OCI-LY7 (cell line): ENCODE results near the gene ZNF778.

Experiments
- EZH2phosphoT487 ChIP-seq: fragments of 200-600 bp; sonication (generic); IDR thresholded peaks from 2 replicates; pipeline ENCODE4 v1.6.1; 2018; ENCODE audit warnings: low read depth, borderline replicate concordance, mild to moderate bottlenecking, mixed run types, antibody characterized with exemption, low read length, moderate library complexity, mixed read lengths
- TF ChIP-seq, protein P1 (sequence below): fragments of 200-600 bp; sonication (generic); conservative IDR thresholded peaks from 2 replicates; pipeline ENCODE4 v1.5.1; 2014; ENCODE audit warnings: mild to moderate bottlenecking, antibody characterized with exemption, low read length, moderate library complexity, mixed read lengths

DNA sequence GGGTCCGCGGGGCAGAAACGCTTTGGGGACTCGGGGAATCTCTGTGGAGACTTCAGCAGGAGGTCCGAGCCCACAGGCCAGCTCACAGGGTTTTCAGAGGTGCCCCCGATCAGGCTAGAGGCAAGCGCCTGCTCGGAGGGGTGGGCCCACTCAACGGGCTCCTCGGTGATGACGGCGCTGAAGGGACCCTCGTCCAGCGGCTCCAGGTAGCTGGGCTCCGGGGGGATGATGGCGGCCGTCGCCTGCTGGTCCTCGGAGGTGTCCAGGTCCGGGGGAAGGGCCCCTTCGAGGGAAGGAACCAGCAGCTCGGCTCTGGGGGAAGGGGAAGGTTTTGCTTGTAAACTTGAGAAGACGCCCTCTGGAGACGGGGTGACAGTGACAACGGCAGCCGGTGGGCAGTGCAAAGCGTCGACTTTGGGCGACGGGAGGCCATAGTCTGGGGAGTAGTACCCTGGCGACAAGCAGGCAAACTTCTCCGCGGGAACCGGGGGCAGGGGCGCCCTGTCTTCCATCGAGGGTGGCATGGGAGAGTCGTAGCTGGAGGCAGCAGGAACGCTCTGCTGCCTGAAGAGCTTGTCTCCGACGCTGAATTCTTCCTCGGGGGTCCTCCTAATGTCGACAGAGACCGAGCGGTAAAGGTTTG is 63.2 kb downstream of the ZNF778 start:
- TF ChIP-seq, protein P1, sequence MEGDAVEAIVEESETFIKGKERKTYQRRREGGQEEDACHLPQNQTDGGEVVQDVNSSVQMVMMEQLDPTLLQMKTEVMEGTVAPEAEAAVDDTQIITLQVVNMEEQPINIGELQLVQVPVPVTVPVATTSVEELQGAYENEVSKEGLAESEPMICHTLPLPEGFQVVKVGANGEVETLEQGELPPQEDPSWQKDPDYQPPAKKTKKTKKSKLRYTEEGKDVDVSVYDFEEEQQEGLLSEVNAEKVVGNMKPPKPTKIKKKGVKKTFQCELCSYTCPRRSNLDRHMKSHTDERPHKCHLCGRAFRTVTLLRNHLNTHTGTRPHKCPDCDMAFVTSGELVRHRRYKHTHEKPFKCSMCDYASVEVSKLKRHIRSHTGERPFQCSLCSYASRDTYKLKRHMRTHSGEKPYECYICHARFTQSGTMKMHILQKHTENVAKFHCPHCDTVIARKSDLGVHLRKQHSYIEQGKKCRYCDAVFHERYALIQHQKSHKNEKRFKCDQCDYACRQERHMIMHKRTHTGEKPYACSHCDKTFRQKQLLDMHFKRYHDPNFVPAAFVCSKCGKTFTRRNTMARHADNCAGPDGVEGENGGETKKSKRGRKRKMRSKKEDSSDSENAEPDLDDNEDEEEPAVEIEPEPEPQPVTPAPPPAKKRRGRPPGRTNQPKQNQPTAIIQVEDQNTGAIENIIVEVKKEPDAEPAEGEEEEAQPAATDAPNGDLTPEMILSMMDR = no peak
- TF ChIP-seq EZH2phosphoT487 = no peak
